Brain microvascular endothelial cell (primary cell): ENCODE data around the gene PPT2.

ENCODE experiments used
- DNase-seq: peaks from one replicate; pipeline ENCODE4 v3.0.0-alpha.2; 2020
- H3K27ac ChIP-seq: fragments of 250-450 bp; sonication (Bioruptor Pico); 2 replicates; pipeline ENCODE4 v1.5.1; 2020; ENCODE audit warnings: mild to moderate bottlenecking, moderate library complexity
- H3K27me3 ChIP-seq: fragments of 250-450 bp; sonication (Bioruptor Pico); replicated peaks from 2 replicates; pipeline ENCODE4 v1.5.1; 2020; ENCODE audit warnings: mild to moderate bottlenecking
- H3K36me3 ChIP-seq: fragments of 250-450 bp; sonication (Bioruptor Pico); replicated peaks from 2 replicates; pipeline ENCODE4 v1.5.1; 2020; ENCODE audit warnings: mild to moderate bottlenecking
- H3K4me3 ChIP-seq: 2 replicates; pipeline ENCODE4 v1.5.1; 2011; ENCODE audit warnings: low read depth, mild to moderate bottlenecking, control low read depth, low read length, moderate library complexity
- CTCF ChIP-seq: IDR thresholded peaks from 2 replicates; pipeline ENCODE4 v1.5.1; 2011; ENCODE audit warnings: low read depth, mild to moderate bottlenecking, moderate library complexity, low read length, control low read depth, inconsistent platforms; ENCODE audit errors: missing control alignments
- in situ Hi-C: cut with HindIII; loops from 2 replicates; pipeline ENCODE4 v1.10.0; 2017; ENCODE audit warnings: low sequenced_read_pairs, low pct_ligation_motif_present

Gene PPT2

GRCh38 chr6:32109114-32109764 lies 44.7 kb upstream of the PPT2 start, which contains the start of gene TNXB:
Gene TNXB, minus strand, starts transcription at chr6:32109338. Its CDS starts 11,140 bp downstream, at chr6:32098198.
- no peak within 1 kb of the TSS for H3K4me3 ChIP-seq
- H3K36me3 ChIP-seq: no peaks in the 10 kb centered on the region
- TF ChIP-seq CTCF: no peak
- in situ Hi-C loops: no loop called here
- no peak for DNase-seq
- no peak within 1 kb of the TSS for H3K27ac ChIP-seq
- H3K27me3 ChIP-seq: peaks cover 10% of the 10 kb centered on the region

- Histone ChIP-seq H3K27me3 (peaks cover 10% of the 10 kb centered on the region), H3K27ac (no peak overlapping the region), H3K4me3 (no peak overlapping the region), H3K36me3 (no peaks in the 10 kb centered on the region)
- no peak for TF ChIP-seq CTCF
- in situ Hi-C loops: no loop called here
- DNase-seq: no peak
These were observed 44.2 kb upstream of the PPT2 start for GRCh38 chr6:32109765-32110160.

DNA sequence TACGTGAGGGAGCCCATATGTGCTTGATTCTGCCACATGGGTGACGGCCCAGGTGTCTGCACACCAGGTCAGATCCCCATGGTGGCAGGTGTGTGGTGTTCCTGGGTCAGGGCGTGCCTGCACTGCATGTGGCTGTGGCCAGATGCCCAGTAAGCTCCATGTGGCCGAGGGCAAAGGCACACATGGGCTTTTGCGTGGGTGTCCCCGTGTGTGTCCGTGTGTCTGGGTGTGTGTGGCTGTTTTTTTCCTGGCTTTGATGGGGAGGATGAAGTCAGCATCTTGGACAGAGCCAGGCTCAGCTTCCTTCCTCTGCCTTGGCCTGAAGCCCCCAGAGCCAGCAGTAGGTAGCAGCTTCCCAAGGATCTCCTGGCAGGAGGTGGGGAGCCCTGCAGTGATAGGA lies 43.3 kb upstream of the PPT2 start:
- Histone ChIP-seq H3K27ac (no peak overlapping the region), H3K36me3 (peaks cover 3% of the 10 kb centered on the region), H3K4me3 (no peak overlapping the region), H3K27me3 (peaks cover 10% of the 10 kb centered on the region)
- no peak for TF ChIP-seq CTCF
- no peak for DNase-seq
- in situ Hi-C loops: no loop called here

DNA sequence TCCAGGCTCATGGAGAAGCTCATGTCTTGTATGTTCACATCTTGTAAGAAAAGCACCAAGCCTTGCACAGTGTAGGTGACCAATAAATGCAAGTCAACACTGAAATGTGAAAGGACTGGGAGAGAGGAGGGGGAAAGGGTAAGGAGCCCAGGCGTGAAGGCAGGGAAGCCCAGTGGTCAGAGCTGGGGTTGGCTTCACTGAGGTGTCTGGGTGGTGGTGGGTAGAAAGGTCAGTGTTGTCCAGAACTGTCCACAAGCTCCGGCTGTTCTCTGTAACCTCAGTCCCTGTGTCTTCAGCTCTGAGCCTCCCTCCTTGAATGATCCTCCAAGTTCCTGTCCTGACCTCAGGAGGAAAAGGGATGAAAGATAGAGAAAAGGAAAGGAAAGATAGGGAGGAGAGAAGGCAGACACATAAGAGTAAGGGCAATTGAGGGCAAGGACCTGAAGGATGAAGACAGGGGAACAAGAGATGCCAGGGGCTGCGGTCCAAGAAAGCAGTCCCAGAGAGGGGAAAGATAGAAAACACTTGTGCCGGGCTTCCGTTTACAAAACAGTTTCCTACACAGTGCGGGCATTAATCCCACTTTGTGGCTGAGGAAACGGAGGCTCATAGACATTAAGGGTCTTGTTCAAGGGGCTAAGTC lies 42.4 kb upstream of the PPT2 start:
- Histone ChIP-seq H3K27ac (no peak overlapping the region), H3K27me3 (peaks cover 10% of the 10 kb centered on the region), H3K36me3 (peaks cover 9% of the 10 kb centered on the region), H3K4me3 (no peak overlapping the region)
- in situ Hi-C loops: no loop called here
- no peak for DNase-seq
- TF ChIP-seq CTCF: no peak

DNA sequence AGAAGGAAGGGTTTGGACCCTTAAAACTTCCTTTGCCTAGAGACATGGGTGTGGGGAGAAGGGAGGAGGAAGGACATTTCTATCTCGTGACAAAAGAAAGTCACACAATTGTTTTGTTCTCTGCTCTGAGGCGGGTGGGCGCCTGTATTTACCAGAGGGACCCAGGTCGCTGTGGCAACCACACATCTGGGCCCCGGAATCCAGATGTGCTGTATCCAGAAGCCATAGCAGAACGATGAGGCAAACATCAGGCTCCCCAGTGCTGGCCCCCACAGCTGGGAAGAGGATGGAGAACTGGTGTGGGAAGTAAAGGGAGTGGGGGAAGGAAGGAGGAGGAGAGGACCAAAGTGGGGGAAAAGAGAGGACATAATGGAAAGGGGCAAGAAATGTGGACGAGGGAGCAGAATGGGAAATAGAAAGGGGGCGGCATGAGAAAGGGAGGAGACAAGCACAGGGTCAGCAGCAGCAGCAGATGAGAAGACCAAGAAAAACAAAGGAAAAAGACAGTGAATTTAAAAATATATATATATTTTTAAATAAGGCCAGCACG lies 41.4 kb upstream of the PPT2 start:
- peaks cover 10% of the 10 kb centered on the region for H3K27me3 ChIP-seq
- no peak for TF ChIP-seq CTCF
- no peak for DNase-seq
- no peak overlapping the region for H3K27ac ChIP-seq
- H3K36me3 ChIP-seq: peaks cover 16% of the 10 kb centered on the region
- no peak overlapping the region for H3K4me3 ChIP-seq
- in situ Hi-C loops: no loop called here
